Spleen (tissue), 11 donors: Measurements from ENCODE around the gene ANGPTL2. TPM values are rescaled to one million over a fixed set of nuclear protein-coding genes. Genes with fewer than 3 reads are reported as not detected.

ENCODE experiments used
- DNase-seq: peaks from one replicate; pipeline ENCODE4 v3.0.0-alpha.2; 2020
- H3K27ac ChIP-seq, 8 donors: fragments of 200-600 bp; sonication (generic) in 7 of 8; 1 replicate in 4 of 8; 2 replicates in 4 of 8; pipeline versions ENCODE4 v1.5.0 to v1.8.0; 2016 to 2021; ENCODE audit warnings: inconsistent platforms in 4 of 8, mild to moderate bottlenecking in 4 of 8, moderate library complexity in 1 of 8
- H3K27me3 ChIP-seq, 7 donors: fragments of 200-600 bp; sonication (generic) in 6 of 7; replicated peaks in 1 of 7; 1 replicate in 4 of 7; 2 replicates in 3 of 7; pipeline versions ENCODE4 v1.5.0 to v1.8.0; 2016 to 2021; ENCODE audit warnings: inconsistent platforms in 3 of 7, mild to moderate bottlenecking in 1 of 7
- H3K36me3 ChIP-seq, 6 donors: fragments of 200-600 bp; sonication (generic) in 5 of 6; 1 replicate in 4 of 6; 2 replicates in 2 of 6; pipeline versions ENCODE4 v1.5.0 to v1.8.0; 2016 to 2021; ENCODE audit warnings: inconsistent platforms in 2 of 6
- H3K4me1 ChIP-seq, 6 donors: fragments of 200-600 bp; sonication (generic) in 5 of 6; 1 replicate in 3 of 6; 2 replicates in 3 of 6; pipeline versions ENCODE4 v1.5.0 to v1.8.0; 2016 to 2021; ENCODE audit warnings: inconsistent platforms in 3 of 6
- H3K4me3 ChIP-seq, 8 donors: fragments of 200-600 bp; sonication (generic) in 7 of 8; 1 replicate in 4 of 8; 2 replicates in 4 of 8; pipeline versions ENCODE4 v1.5.0 to v1.8.0; 2016 to 2021; ENCODE audit warnings: inconsistent platforms in 4 of 8, mild to moderate bottlenecking in 4 of 8, moderate library complexity in 2 of 8
- H3K9me3 ChIP-seq, 8 donors: fragments of 200-600 bp; sonication (generic) in 7 of 8; 1 replicate in 4 of 8; 2 replicates in 4 of 8; pipeline versions ENCODE4 v1.5.0 to v1.8.0; 2016 to 2021; ENCODE audit warnings: inconsistent platforms in 4 of 8
- POLR2A ChIP-seq, 3 donors: fragments of 450-650 bp; IDR thresholded peaks; one replicate each; pipeline ENCODE4 v1.5.1; 2017; ENCODE audit warnings: antibody characterized with exemption in 3 of 3, mild to moderate bottlenecking in 1 of 3
- POLR2AphosphoS5 ChIP-seq, 3 donors: sonication (generic); formaldehyde crosslinking; IDR thresholded peaks; one replicate each; pipeline ENCODE4 v1.5.1; 2017; ENCODE audit warnings: antibody characterized with exemption in 3 of 3
- whole genome bisulfite sequencing, 5 donors: extraction: QIAGEN DNeasy Blood & Tissue Kit in 3 of 5; methylation state at CpG; one replicate each; pipeline versions ENCODE4 v1.1.5 to v1.1.7; 2013 to 2018; 5-methylcytosine and 5-hydroxymethylcytosine counted together
- intact Hi-C: fragments of 100-400 bp; cut with DNase I; formaldehyde crosslinking; loops from one replicate; pipeline ENCODE4 v1.15.0; 2023; ENCODE audit warnings: low total_unique reads
- polyA plus RNA-seq, 3 donors: library from polyadenylated mRNA; stranded (reverse); fragments of 200-250 nt; gene quantifications; one replicate each; pipeline ENCODE4 v1.2.1, GENCODE V29; 2013
- total RNA-seq, 7 donors: library from RNA; depleted of rRNA in 3 of 7; stranded (reverse); fragments of >200 nt in 3 of 7; fragmentation: NEBNext Ultra II Directional in 4 of 7; extraction: Animal tissue kit (Norgen Biotek cat#: 25700) in 4 of 7; gene quantifications; one replicate each; pipeline versions ENCODE4 v1.1.0 to v1.2.1, GENCODE V29; 2016 to 2021
- TF ChIP-seq, protein P1 (sequence below), 11 experiments: fragments of 200-600 bp in 7 of 11; fragments of 450-650 bp in 4 of 11; sonication (generic) in 4 of 11; IDR thresholded peaks in 8 of 11; conservative IDR thresholded peaks in 3 of 11; 1 replicate in 7 of 11; 2 replicates in 4 of 11; pipeline versions ENCODE4 v1.4.0 to v1.8.0; 2016 to 2021; ENCODE audit warnings: antibody characterized with exemption in 11 of 11, inconsistent platforms in 4 of 11, mild to moderate bottlenecking in 1 of 11
- donor health status: healthy with polysubstance abuse.
- donor health status: DM: no; HTN: no; CAD: no; lungs with moderate emphysema.
- donor health status: DM: no; HTN: no; CAD: no.
- donor health status: Bipolar disorder and iron deficiency.
- donor health status: healthy.
- donor health status: DM: no; HTN: no; CAD: no.
- donor health status: DM: yes; HTN: yes; CAD: no.

The ANGPTL2 gene
- total and polyA plus RNA-seq, 10 donors: 6.6 to 103 (median 48.1) TPM

DNA sequence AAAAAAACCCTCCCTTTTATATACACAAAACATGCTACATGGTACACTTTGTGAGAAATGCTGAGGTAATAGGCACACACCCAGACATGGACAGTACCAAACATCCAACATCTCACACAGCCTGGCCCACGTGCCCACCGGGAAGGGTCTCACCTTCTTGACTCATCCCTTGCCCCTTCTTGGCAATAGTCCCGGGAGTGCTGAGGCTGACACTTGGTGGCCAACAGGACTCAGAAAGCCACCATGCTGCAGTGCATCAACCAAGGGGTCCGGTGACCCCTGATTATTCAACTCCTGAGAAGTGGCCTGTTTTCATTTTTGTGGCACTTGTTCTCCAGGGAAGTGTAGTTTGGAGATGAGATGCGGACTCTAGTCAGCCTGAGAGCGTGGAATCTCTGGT lies 35.0 kb downstream of the ANGPTL2 start:
- TF ChIP-seq POLR2A (IDR thresholded peaks at IDR 0.05): no peak
- TF ChIP-seq, protein P1, sequence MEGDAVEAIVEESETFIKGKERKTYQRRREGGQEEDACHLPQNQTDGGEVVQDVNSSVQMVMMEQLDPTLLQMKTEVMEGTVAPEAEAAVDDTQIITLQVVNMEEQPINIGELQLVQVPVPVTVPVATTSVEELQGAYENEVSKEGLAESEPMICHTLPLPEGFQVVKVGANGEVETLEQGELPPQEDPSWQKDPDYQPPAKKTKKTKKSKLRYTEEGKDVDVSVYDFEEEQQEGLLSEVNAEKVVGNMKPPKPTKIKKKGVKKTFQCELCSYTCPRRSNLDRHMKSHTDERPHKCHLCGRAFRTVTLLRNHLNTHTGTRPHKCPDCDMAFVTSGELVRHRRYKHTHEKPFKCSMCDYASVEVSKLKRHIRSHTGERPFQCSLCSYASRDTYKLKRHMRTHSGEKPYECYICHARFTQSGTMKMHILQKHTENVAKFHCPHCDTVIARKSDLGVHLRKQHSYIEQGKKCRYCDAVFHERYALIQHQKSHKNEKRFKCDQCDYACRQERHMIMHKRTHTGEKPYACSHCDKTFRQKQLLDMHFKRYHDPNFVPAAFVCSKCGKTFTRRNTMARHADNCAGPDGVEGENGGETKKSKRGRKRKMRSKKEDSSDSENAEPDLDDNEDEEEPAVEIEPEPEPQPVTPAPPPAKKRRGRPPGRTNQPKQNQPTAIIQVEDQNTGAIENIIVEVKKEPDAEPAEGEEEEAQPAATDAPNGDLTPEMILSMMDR (IDR thresholded peaks at IDR 0.05 in 8 of 11, conservative IDR thresholded peaks at IDR 0.05 in 3 of 11): no peak
- no peak for TF ChIP-seq POLR2AphosphoS5 (IDR thresholded peaks at IDR 0.05)
- Histone ChIP-seq H3K9me3 (no peaks in the 10 kb centered on the region), H3K27ac (no peak overlapping the region), H3K4me3 (no peak overlapping the region), H3K36me3 (peaks cover 0 to 60% (median 25%) of the 10 kb centered on the region in 6 donors), H3K27me3 (no peaks in the 10 kb centered on the region), H3K4me1 (peaks cover 0 to 12% (median 5%) of the 10 kb centered on the region in 6 donors)
- WGBS, 5 donors: 93 to 99% (median 96%) methylated on average over 6 of the region's 6 CpGs
- intact Hi-C loops: no loop called here
- DNase-seq: no peak

DNA sequence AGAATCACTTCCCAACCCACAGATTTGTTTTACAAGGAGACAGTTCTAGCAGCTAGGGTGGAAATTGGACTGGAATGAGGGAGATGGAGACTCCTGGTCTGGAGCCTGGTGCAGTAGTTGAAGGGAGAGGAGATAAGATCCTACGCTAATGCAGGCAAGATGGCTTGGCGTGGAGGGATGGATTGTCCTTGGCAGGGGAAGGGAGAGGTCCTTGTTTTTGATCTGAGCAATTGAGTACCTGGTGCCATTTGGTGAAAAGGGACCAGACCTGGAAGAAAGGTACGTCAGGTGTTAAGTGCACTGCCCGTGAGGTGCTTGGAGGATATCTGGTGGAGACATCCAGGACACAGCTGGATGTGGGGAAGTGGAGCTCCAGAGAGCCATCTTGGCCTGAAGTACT lies 35.7 kb downstream of the ANGPTL2 start:
- DNase-seq: no peak
- Histone ChIP-seq H3K9me3 (no peaks in the 10 kb centered on the region), H3K4me1 (peaks cover 0 to 12% (median 3%) of the 10 kb centered on the region in 6 donors), H3K27ac (no peak overlapping the region), H3K27me3 (no peaks in the 10 kb centered on the region), H3K4me3 (no peak overlapping the region), H3K36me3 (peaks cover 0 to 54% (median 23%) of the 10 kb centered on the region in 6 donors)
- intact Hi-C loops: no loop called here
- WGBS, 5 donors: 95 to 100% (median 97%) methylated on average over 4 of the region's 4 CpGs
- TF ChIP-seq POLR2A (IDR thresholded peaks at IDR 0.05): no peak
- TF ChIP-seq, protein P1 (IDR thresholded peaks at IDR 0.05 in 8 of 11, conservative IDR thresholded peaks at IDR 0.05 in 3 of 11): no peak
- no peak for TF ChIP-seq POLR2AphosphoS5 (IDR thresholded peaks at IDR 0.05)

DNA sequence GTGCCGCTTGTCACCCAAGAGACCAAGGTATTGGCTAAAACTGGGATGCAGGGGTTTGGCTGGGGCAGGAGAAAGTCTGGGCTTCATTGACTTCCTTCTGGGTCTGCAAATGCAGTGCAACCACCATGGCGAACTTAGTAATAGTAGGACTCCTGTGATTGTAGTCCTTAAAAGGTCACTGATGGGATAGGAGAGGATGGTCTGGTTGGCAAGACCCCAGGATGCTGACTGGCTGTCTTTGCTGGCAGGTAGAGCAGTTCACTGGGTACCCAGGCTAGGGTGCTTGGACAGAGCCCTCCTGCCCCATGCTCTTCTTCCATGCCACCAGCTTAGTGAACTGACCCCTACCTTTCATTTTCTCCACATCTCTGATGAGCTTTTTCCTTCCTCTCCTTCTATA lies 37.2 kb downstream of the ANGPTL2 start:
- TF ChIP-seq, protein P1 (IDR thresholded peaks at IDR 0.05 in 8 of 11, conservative IDR thresholded peaks at IDR 0.05 in 3 of 11): no peak
- TF ChIP-seq POLR2A (IDR thresholded peaks at IDR 0.05) (no peak), POLR2AphosphoS5 (IDR thresholded peaks at IDR 0.05) (no peak)
- Histone ChIP-seq H3K36me3 (peaks cover 0 to 44% (median 20%) of the 10 kb centered on the region in 6 donors), H3K9me3 (no peaks in the 10 kb centered on the region), H3K27ac (no peak overlapping the region), H3K4me3 (no peak overlapping the region), H3K27me3 (no peaks in the 10 kb centered on the region), H3K4me1 (no peaks in the 10 kb centered on the region)
- no peak for DNase-seq
- intact Hi-C loops: no loop called here
- WGBS, 5 donors: 75 to 100% (median 93%) methylated on average over 2 of the region's 2 CpGs

DNA sequence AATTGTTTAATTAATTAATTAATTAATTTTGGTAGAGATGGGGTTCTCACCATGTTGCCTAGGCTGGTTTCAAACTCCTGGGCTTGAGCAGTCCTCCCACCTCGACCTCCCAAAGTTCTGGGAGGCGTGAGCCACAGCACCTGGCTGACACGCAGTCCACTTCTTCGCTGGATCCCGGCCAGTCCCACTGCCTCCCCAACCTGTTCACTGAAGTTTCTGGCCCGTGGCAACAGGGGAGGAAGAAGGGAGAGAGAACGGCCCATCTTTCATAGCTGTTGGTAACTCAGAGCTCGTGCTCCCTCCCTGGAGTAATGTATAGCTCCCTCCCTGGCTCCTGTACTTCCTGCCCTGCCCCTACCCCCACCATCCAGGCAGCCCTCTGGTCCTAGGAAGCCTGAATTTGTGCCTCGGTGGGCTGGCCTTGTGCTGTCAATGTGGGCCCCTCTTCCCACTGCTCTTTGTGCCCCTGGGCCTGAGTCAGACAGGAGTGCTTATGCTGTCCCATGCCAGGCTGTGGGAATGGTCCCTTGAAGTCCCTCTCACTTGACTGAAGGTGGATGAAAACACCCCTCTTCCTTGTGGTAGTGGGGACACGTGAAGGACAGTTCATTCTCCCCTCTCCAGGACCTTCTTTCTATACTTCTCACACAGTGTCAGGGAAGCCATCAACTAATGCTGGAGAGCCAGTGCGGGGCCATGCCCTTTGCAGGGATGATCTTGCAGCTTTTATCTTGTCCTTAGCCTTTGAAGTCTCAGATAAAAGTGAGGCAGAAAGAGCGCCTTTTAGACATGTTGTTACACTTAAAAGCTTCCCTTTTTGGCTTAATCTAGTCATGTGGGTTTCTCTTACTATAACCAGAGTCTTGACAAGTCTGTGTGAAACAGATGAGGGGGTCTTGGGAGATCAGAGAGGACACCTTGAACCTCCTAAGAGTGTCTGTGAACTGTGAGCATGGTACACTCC lies 38.1 kb downstream of the ANGPTL2 start:
- H3K4me3 ChIP-seq: no peak overlapping the region
- no peaks in the 10 kb centered on the region for H3K4me1 ChIP-seq
- DNase-seq: no peak
- no peak overlapping the region for H3K27ac ChIP-seq
- WGBS, 5 donors: 81 to 91% (median 88%) methylated on average over 11 to 12 of the region's 12 CpGs
- intact Hi-C loops: no loop called here
- H3K27me3 ChIP-seq: no peaks in the 10 kb centered on the region
- no peak for TF ChIP-seq POLR2A (IDR thresholded peaks at IDR 0.05)
- peaks cover 0 to 36% (median 19%) of the 10 kb centered on the region in 6 donors for H3K36me3 ChIP-seq
- no peaks in the 10 kb centered on the region for H3K9me3 ChIP-seq
